Endothelial cell (in vitro differentiated cells): ENCODE data around the gene PURB. TPM values are rescaled to one million over a fixed set of nuclear protein-coding genes. Genes with fewer than 3 reads are reported as not detected.
"Not testable (repeated sequence)": the region's sequence is repeated elsewhere in the genome, so short reads cannot be mapped to it uniquely, and the experiment has no call there.

Source experiments
- DNase-seq: peaks from one replicate; pipeline ENCODE4 v3.0.0; 2021; ENCODE audit warnings: low spot score
- H3K27ac Mint-ChIP-seq: one replicate; pipeline ENCODE4 v1.8.0; 2021; ENCODE audit warnings: mixed read lengths, inconsistent platforms; ENCODE audit not compliant: unreplicated experiment
- H3K27me3 Mint-ChIP-seq: one replicate; pipeline ENCODE4 v1.8.0; 2021; ENCODE audit warnings: mild to moderate bottlenecking, moderate library complexity, mixed read lengths, inconsistent platforms; ENCODE audit not compliant: unreplicated experiment
- H3K36me3 Mint-ChIP-seq: one replicate; pipeline ENCODE4 v1.8.0; 2021; ENCODE audit warnings: mild to moderate bottlenecking, low read depth, mixed read lengths, inconsistent platforms; ENCODE audit not compliant: unreplicated experiment
- H3K4me1 Mint-ChIP-seq: one replicate; pipeline ENCODE4 v1.8.0; 2021; ENCODE audit warnings: mild to moderate bottlenecking, mixed read lengths, inconsistent platforms; ENCODE audit not compliant: unreplicated experiment
- H3K4me3 Mint-ChIP-seq: one replicate; pipeline ENCODE4 v1.8.0; 2021; ENCODE audit warnings: mild to moderate bottlenecking, mixed read lengths, inconsistent platforms; ENCODE audit not compliant: unreplicated experiment
- H3K9me3 Mint-ChIP-seq: one replicate; pipeline ENCODE4 v1.8.0; 2021; ENCODE audit warnings: mixed read lengths, inconsistent platforms; ENCODE audit not compliant: unreplicated experiment
- CTCF ChIP-seq: fragments of 200-600 bp; sonication (generic); IDR thresholded peaks from one replicate; pipeline ENCODE4 v1.5.0; 2021; ENCODE audit warnings: antibody characterized with exemption; ENCODE audit not compliant: unreplicated experiment
- long read RNA-seq: library from polyadenylated mRNA; unstranded; transcript quantifications from one replicate; pipeline ENCODE4 v2.0.0, GENCODE V29; 2020; ENCODE audit not compliant: unreplicated experiment
- total RNA-seq: library from RNA; stranded (reverse); fragmentation: NEBNext Ultra II Directional; extraction: Animal tissue kit (Norgen Biotek cat#: 25700); gene quantifications from one replicate; pipeline ENCODE4 v1.2.1, GENCODE V29; 2021; ENCODE audit not compliant: unreplicated experiment

The PURB gene
- 25.7 TPM for total RNA-seq
- long read RNA-seq, full-length matches to known transcripts, result 1 of 1 reads
- long read RNA-seq, partial matches to known transcripts, result 0 of 1 reads
- long read RNA-seq, other reads (novel, unspliced or antisense), result 0 of 1 reads

- Mint-ChIP-seq H3K4me1 (peaks cover 28% of the 10 kb centered on the region), H3K27me3 (peaks cover 14% of the 10 kb centered on the region), H3K4me3 (peak within 1 kb of the TSS; percentile 99), H3K9me3 (no peaks in the 10 kb centered on the region), H3K36me3 (peaks cover 5% of the 10 kb centered on the region), H3K27ac (peak within 1 kb of the TSS; percentile 100)
- no peak for TF ChIP-seq CTCF
- DNase-seq, result peak; percentile 96
Measured at GRCh38 chr7:44885394-44886317, at the start of gene PURB. Gene PURB, minus strand, starts transcription at chr7:44885530. Its CDS starts 182 bp downstream, at chr7:44885348.

DNA sequence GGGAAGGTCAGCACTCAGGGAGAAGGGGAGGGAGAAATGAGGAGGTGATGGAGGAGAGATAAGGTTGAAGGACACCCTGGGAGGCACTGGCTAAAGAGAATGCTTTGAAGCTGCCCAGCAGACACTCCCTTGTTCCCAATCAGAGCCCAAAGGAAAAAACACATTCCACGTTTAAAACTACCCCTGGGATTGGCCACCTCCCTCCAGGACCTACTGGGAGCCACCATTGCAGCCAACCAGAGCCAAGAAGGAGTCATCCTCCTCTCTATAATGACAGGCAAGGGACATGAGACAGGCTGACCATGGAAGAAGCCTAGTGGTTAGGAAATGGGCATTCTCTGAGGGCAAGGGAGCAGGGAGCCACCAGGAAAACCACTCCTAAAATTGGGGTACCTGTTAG is 49.7 kb upstream of the PURB start:
- Mint-ChIP-seq H3K4me3 (no peak overlapping the region), H3K9me3 (no peaks in the 10 kb centered on the region), H3K27ac (no peak overlapping the region), H3K4me1 (peaks cover 4% of the 10 kb centered on the region), H3K36me3 (no peaks in the 10 kb centered on the region), H3K27me3 (no peaks in the 10 kb centered on the region)
- TF ChIP-seq CTCF, result no peak
- DNase-seq, result no peak

- not testable (repeated sequence) for H3K4me1 Mint-ChIP-seq, H3K4me3 Mint-ChIP-seq, H3K27ac Mint-ChIP-seq, H3K27me3 Mint-ChIP-seq, H3K9me3 Mint-ChIP-seq, H3K36me3 Mint-ChIP-seq, DNase-seq
Measured at GRCh38 chr7:44934510-44934909, 49.2 kb upstream of the PURB start.

DNA sequence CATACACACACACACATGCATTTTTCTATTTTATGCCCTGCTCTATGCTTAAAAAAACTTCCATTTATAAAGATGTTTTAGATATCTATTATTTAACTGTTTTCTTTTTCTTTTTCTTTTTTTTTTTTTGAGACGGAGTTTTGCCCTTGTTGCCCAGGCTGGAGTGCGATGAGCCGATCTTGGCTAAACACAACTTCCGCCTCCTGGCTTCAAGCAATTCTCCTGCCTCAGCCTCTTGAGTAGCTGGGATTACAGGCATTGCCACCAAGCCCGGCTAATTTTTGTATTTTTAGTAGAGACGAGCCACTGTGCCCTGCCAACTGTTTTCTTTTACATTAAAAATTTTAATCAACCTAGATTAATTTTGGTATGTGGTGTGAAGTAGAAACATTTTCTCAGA is 45.6 kb upstream of the PURB start:
- Mint-ChIP-seq H3K27me3 (no peaks in the 10 kb centered on the region), H3K9me3 (peaks cover 3% of the 10 kb centered on the region), H3K36me3 (no peaks in the 10 kb centered on the region), H3K4me1 (peaks cover 2% of the 10 kb centered on the region), H3K27ac (no peak overlapping the region), H3K4me3 (no peak overlapping the region)
- no peak for DNase-seq
- no peak for TF ChIP-seq CTCF

DNA sequence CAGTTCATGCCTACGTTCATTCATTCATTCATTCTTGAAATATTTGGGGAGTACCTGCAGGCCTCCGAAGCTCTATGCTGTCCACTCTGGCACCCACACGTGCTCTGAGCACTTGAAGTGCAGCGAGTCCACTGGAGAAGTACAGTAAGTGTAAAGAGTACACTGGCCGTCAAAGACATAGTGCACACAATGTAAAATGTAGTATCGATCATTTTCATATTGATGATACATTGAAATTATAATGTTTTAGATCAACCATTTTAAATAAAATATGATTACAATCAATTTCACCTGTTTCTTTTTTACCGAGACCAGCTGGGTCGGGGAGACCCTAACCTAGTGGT is 37.0 kb upstream of the PURB start:
- no peaks in the 10 kb centered on the region for H3K9me3 Mint-ChIP-seq
- H3K36me3 Mint-ChIP-seq, result no peaks in the 10 kb centered on the region
- no peak for DNase-seq
- no peaks in the 10 kb centered on the region for H3K4me1 Mint-ChIP-seq
- H3K4me3 Mint-ChIP-seq, result no peak overlapping the region
- no peak for TF ChIP-seq CTCF
- no peaks in the 10 kb centered on the region for H3K27me3 Mint-ChIP-seq
- no peak overlapping the region for H3K27ac Mint-ChIP-seq
